Activated CD4-positive, alpha-beta T cell treated with anti-CD3 and anti-CD28 coated beads, Interleukin-2, amount 10 ng/mL, durations not matched to agents 7 days and 5 days (primary cell): Measurements from ENCODE around the gene ASPA. TPM values are rescaled to one million over a fixed set of nuclear protein-coding genes. Genes with fewer than 3 reads are reported as not detected.

Experiments used
- CTCF ChIA-PET: fragments of 350-600 bp; sonication (Branson Sonifier 250); formaldehyde crosslinking; loops from one replicate; lab custom pipeline; 2021; ENCODE audit warnings: antibody characterized with exemption; lab: Charles Lee
- POLR2A ChIA-PET: fragments of 350-600 bp; sonication (Branson Sonifier 250); formaldehyde crosslinking; loops from one replicate; lab custom pipeline; 2021; ENCODE audit warnings: antibody characterized with exemption; lab: Charles Lee
- DNase-seq: peaks from one replicate; pipeline ENCODE4 v3.0.0-alpha.2; 2020
- H3K27ac Mint-ChIP-seq: one replicate; pipeline ENCODE4 v1.8.0; 2021; ENCODE audit warnings: mild to moderate bottlenecking, moderate library complexity, mixed read lengths
- H3K27me3 Mint-ChIP-seq: one replicate; pipeline ENCODE4 v1.8.0; 2021; ENCODE audit warnings: mixed read lengths
- H3K36me3 Mint-ChIP-seq: one replicate; pipeline ENCODE4 v1.8.0; 2021; ENCODE audit warnings: low read depth, mixed read lengths
- H3K4me1 Mint-ChIP-seq: one replicate; pipeline ENCODE4 v1.8.0; 2021; ENCODE audit warnings: mixed read lengths
- H3K4me3 Mint-ChIP-seq: one replicate; pipeline ENCODE4 v1.8.0; 2021; ENCODE audit warnings: mild to moderate bottlenecking, moderate library complexity, mixed read lengths
- H3K9me3 Mint-ChIP-seq: one replicate; pipeline ENCODE4 v1.8.0; 2021; ENCODE audit warnings: mixed read lengths
- total RNA-seq, 2 experiments: library from RNA; stranded (reverse); gene quantifications; one replicate each; pipeline ENCODE4 v1.2.3, GENCODE V29; 2021

The ASPA gene
- total RNA-seq, 2 experiments from 2014 or later: not detected

- no peaks in the 10 kb centered on the region for H3K36me3 Mint-ChIP-seq
- H3K27me3 Mint-ChIP-seq: no peaks in the 10 kb centered on the region
- no peak overlapping the region for H3K27ac Mint-ChIP-seq
- CTCF ChIA-PET: no interaction called here
- H3K4me3 Mint-ChIP-seq: no peak overlapping the region
- POLR2A ChIA-PET: no interaction called here
- H3K9me3 Mint-ChIP-seq: no peaks in the 10 kb centered on the region
- no peak for DNase-seq
- H3K4me1 Mint-ChIP-seq: peaks cover 3% of the 10 kb centered on the region
Observed at GRCh38 chr17:3529817-3530741, 54.3 kb downstream of the ASPA start.

GRCh38 chr17:3531266-3532101, 55.7 kb downstream of the ASPA start:
- peaks cover 4% of the 10 kb centered on the region for H3K27me3 Mint-ChIP-seq

GRCh38 chr17:3532106-3532858, 56.5 kb downstream of the ASPA start:
- H3K27ac Mint-ChIP-seq: no peak overlapping the region
- CTCF ChIA-PET: no interaction called here
- H3K4me1 Mint-ChIP-seq: peaks cover 5% of the 10 kb centered on the region
- H3K36me3 Mint-ChIP-seq: no peaks in the 10 kb centered on the region
- H3K27me3 Mint-ChIP-seq: peaks cover 8% of the 10 kb centered on the region
- H3K4me3 Mint-ChIP-seq: no peak overlapping the region
- DNase-seq: no peak
- POLR2A ChIA-PET: no interaction called here
- no peaks in the 10 kb centered on the region for H3K9me3 Mint-ChIP-seq

More at GRCh38 chr17:3531266-3532101, 55.7 kb downstream of the ASPA start:
- Mint-ChIP-seq H3K9me3 (no peaks in the 10 kb centered on the region), H3K27ac (no peak overlapping the region), H3K36me3 (no peaks in the 10 kb centered on the region), H3K4me3 (no peak overlapping the region), H3K4me1 (peaks cover 5% of the 10 kb centered on the region)
- POLR2A ChIA-PET: interaction anchor here (0.7 kb wide), 1 partner anchor 17 kb away, joined by 7 read pairs; no protein-coding TSS in a partner anchor
- CTCF ChIA-PET: no interaction called here
- no peak for DNase-seq

- Mint-ChIP-seq H3K36me3 (no peaks in the 10 kb centered on the region), H3K27ac (no peak overlapping the region), H3K27me3 (peaks cover 8% of the 10 kb centered on the region), H3K4me1 (peaks cover 5% of the 10 kb centered on the region), H3K4me3 (no peak overlapping the region), H3K9me3 (no peaks in the 10 kb centered on the region)
- ChIA-PET CTCF (no interaction called here), POLR2A (no interaction called here)
- no peak for DNase-seq
Observed at GRCh38 chr17:3532859-3533142, 57.0 kb downstream of the ASPA start.

- no peak for DNase-seq
- Mint-ChIP-seq H3K27me3 (peaks cover 8% of the 10 kb centered on the region), H3K36me3 (no peaks in the 10 kb centered on the region), H3K4me1 (peaks cover 5% of the 10 kb centered on the region), H3K9me3 (no peaks in the 10 kb centered on the region), H3K27ac (no peak overlapping the region), H3K4me3 (no peak overlapping the region)
- ChIA-PET CTCF (no interaction called here), POLR2A (no interaction called here)
Observed at GRCh38 chr17:3533752-3534151, 58.0 kb downstream of the ASPA start.

- Mint-ChIP-seq H3K36me3 (no peaks in the 10 kb centered on the region), H3K9me3 (no peaks in the 10 kb centered on the region), H3K27me3 (peaks cover 8% of the 10 kb centered on the region), H3K4me3 (no peak overlapping the region), H3K27ac (peak overlapping the region; percentile 22), H3K4me1 (peaks cover 5% of the 10 kb centered on the region)
- ChIA-PET CTCF (interaction anchor here (0.8 kb wide), 1 partner anchor 20 kb away, joined by 3 read pairs; no protein-coding TSS in a partner anchor), POLR2A (no interaction called here)
- DNase-seq: no peak
Observed at GRCh38 chr17:3534881-3535252, 59.1 kb downstream of the ASPA start.

GRCh38 chr17:3535253-3535995, 59.6 kb downstream of the ASPA start:
- Mint-ChIP-seq H3K4me1 (peaks cover 5% of the 10 kb centered on the region), H3K9me3 (no peaks in the 10 kb centered on the region), H3K27me3 (peaks cover 8% of the 10 kb centered on the region), H3K36me3 (no peaks in the 10 kb centered on the region), H3K27ac (peak overlapping the region; percentile 36), H3K4me3 (peak overlapping the region; percentile 27)
- DNase-seq: peak; percentile 38
- POLR2A ChIA-PET: no interaction called here
- CTCF ChIA-PET: interaction anchor here (0.8 to 0.9 kb wide), 4 partner anchors 18 to 101 kb away, joined by 3 to 4 read pairs (median 4); partner anchors contain the start of genes CTNS and SHPK

GRCh38 chr17:3536716-3537115, 60.9 kb downstream of the ASPA start:
- Mint-ChIP-seq H3K4me3 (no peak overlapping the region), H3K27ac (no peak overlapping the region), H3K27me3 (peaks cover 8% of the 10 kb centered on the region), H3K4me1 (peaks cover 5% of the 10 kb centered on the region), H3K36me3 (no peaks in the 10 kb centered on the region), H3K9me3 (no peaks in the 10 kb centered on the region)
- ChIA-PET CTCF (interaction anchor here (1.0 kb wide), 1 partner anchor 18 kb away, joined by 3 read pairs; no protein-coding TSS in a partner anchor), POLR2A (no interaction called here)
- DNase-seq: no peak

GRCh38 chr17:3539881-3540540, 64.2 kb downstream of the ASPA start:
- H3K36me3 Mint-ChIP-seq: no peaks in the 10 kb centered on the region
- CTCF ChIA-PET: no interaction called here
- no peak overlapping the region for H3K27ac Mint-ChIP-seq
- POLR2A ChIA-PET: no interaction called here
- peaks cover 8% of the 10 kb centered on the region for H3K27me3 Mint-ChIP-seq
- H3K4me3 Mint-ChIP-seq: no peak overlapping the region
- H3K9me3 Mint-ChIP-seq: no peaks in the 10 kb centered on the region
- no peak for DNase-seq
- peaks cover 2% of the 10 kb centered on the region for H3K4me1 Mint-ChIP-seq

- CTCF ChIA-PET: no interaction called here
Observed at GRCh38 chr17:3542410-3543088, 66.8 kb downstream of the ASPA start.

GRCh38 chr17:3543453-3543852, 67.7 kb downstream of the ASPA start:
- H3K4me1 Mint-ChIP-seq: no peaks in the 10 kb centered on the region
- no peaks in the 10 kb centered on the region for H3K27me3 Mint-ChIP-seq
- no peak overlapping the region for H3K27ac Mint-ChIP-seq
- no peaks in the 10 kb centered on the region for H3K9me3 Mint-ChIP-seq
- no peak overlapping the region for H3K4me3 Mint-ChIP-seq
- H3K36me3 Mint-ChIP-seq: no peaks in the 10 kb centered on the region
- ChIA-PET POLR2A (no interaction called here), CTCF (interaction anchor here (1.1 kb wide), 1 partner anchor 13 kb away, joined by 4 read pairs; no protein-coding TSS in a partner anchor)
- no peak for DNase-seq

More at GRCh38 chr17:3542410-3543088, 66.8 kb downstream of the ASPA start:
- no peak overlapping the region for H3K27ac Mint-ChIP-seq
- H3K27me3 Mint-ChIP-seq: no peaks in the 10 kb centered on the region
- no peaks in the 10 kb centered on the region for H3K36me3 Mint-ChIP-seq
- POLR2A ChIA-PET: no interaction called here
- DNase-seq: no peak
- no peak overlapping the region for H3K4me3 Mint-ChIP-seq
- no peaks in the 10 kb centered on the region for H3K9me3 Mint-ChIP-seq
- H3K4me1 Mint-ChIP-seq: no peaks in the 10 kb centered on the region
